HG02678 (cell line): ENCODE measurements around the gene AMOTL1.
"Not testable (repeated sequence)": the region's sequence is repeated elsewhere in the genome, so short reads cannot be mapped to it uniquely, and the experiment has no call there.

Source experiments
- ATAC-seq: cut with Tn5 transposase; IDR thresholded peaks from one replicate; pipeline ENCODE4 v1.9.1; 2021; ENCODE audit warnings: mild to moderate bottlenecking, moderate library complexity; ENCODE audit not compliant: unreplicated experiment

AMOTL1 gene

DNA sequence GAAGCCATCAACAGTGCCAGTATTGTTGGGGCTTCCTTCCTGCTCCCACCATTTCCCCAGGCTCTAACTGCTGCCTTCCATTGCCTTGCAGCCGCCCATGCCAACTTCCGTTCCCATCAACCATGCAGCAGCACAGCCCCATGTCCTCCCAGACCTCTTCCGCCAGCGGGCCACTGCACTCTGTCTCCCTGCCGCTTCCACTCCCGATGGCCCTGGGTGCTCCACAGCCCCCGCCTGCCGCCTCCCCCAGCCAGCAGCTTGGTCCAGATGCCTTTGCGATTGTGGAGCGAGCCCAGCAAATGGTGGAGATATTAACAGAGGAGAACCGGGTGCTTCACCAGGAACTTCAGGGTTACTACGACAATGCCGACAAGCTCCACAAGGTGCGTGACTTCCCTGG lies 53.3 kb downstream of the AMOTL1 start:
- ATAC-seq = no peak

DNA sequence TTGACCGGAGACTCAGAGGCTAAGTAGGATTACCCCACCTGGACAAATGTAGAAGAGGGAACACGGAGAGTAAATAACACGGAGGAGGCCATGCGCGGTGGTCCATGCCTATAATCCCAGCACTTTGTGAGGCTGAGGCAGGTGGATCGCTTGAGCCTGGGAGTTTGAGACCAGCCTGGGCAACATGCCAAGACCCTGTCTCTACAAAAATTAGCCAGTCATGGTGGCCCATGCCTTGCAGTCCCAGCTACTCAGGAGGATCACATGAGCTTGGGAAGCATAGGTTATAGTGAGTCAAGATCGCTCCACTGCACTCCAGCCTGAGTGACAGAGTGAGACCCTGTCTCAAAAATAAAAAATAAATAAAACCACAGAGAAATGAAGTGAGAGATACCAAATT lies 53.9 kb downstream of the AMOTL1 start:
- ATAC-seq = no peak

DNA sequence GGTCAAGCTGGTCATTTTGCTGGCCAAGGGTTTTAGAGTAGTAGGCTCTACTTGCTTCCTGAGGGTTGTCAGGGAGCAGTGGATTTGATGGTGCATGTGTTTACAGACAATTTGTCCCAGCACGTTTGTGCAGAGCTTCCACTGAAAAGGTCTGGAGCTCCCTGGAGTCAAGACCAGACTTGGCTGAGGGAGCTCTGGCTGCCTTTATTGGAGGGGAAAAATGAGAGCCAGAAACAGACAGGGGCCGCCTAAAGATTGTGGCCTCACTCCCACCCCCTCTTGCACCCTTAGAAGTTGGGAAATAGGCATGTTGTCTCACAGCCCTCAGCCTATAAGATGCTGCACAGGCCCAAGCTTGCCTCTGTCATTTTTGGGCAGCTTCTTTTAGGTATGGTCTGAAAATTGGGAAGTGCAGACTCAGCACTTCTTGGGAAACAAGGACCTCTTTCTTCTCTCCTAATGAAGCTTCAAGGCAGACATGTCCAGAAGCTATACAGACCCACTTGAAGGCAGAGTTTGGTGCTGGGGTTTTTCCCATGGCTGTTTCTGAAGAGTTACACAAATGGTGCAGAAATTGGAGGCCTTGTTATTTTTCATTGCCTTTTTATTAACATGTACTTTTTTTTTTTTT lies 55.1 kb downstream of the AMOTL1 start:
- ATAC-seq = no peak

DNA sequence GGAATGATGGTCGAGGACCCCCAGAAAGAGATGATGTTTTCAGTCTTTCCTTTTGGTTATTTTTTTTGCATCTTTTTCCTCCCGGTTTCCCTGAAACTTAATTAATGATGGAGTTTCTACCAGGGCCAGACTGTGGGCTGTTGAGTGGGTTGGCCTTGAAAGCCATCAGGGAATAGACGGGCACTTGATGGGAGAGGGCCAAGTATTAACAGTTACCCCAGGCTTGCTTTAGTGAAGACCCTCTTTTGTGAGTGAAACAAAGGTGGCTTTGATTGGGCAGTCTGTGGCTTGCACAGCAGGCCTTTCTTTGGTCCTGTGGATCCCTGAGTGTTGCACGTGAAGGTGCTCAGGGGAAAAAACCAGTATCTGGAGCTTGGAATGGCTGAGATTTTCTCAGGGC lies 56.9 kb downstream of the AMOTL1 start:
- ATAC-seq = no peak

DNA sequence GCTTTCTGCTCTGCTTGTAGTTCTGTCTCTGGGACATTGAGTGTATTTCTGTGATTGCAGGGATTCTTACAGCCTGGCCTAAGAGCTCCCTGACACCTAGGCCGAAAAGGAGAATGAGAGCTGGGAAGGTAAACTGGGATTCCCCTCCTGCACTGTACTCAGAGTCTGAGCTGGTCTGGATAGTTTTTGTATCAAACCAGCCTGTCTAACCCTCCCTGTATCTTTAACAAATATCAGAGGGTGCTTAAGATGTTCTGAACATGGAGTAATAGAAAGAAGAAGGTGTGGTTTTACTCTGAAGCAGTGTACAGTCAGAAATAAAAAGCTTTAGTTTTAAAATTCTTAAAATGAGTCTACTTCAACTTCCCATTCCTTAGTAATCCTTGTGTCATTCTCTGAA lies 57.3 kb downstream of the AMOTL1 start:
- ATAC-seq = no peak

DNA sequence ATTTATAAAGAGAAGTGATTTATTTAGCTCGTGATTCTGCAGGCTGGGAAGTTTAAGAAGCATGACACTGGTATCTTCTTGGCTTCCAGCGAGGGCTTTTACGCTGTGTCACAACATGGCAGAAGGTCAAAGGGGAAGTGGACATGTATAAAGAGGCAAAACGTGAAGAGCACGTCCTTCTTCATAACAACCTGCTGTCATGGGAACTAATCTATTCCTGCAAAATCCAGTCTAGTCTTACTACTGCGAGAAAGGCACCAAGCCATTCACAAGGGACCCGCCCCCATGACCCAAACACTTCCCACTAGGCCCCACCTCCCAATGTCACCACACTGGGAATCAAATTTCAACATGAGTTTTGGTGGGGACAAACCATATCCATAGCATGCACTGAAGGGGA lies 58.3 kb downstream of the AMOTL1 start:
- no peak for ATAC-seq

DNA sequence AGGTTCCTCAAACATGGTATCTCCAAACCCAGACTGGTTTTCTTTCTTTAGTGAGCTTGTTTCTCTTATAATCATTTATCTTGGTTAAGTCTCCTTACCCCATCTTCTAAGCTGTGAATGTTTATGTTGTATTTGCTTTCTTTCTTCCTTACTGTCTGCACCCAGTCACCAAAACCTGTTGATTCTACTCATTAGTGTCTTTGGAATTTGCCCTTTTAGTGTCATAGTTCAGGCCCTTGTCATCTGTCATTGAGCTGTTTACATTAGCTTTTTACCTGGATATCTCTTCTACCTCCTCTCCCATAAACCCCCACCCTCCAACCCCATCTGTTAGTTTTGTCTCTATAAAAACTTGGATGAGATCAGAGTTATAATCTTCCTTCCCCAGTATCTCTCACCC lies 59.9 kb downstream of the AMOTL1 start:
- no peak for ATAC-seq

DNA sequence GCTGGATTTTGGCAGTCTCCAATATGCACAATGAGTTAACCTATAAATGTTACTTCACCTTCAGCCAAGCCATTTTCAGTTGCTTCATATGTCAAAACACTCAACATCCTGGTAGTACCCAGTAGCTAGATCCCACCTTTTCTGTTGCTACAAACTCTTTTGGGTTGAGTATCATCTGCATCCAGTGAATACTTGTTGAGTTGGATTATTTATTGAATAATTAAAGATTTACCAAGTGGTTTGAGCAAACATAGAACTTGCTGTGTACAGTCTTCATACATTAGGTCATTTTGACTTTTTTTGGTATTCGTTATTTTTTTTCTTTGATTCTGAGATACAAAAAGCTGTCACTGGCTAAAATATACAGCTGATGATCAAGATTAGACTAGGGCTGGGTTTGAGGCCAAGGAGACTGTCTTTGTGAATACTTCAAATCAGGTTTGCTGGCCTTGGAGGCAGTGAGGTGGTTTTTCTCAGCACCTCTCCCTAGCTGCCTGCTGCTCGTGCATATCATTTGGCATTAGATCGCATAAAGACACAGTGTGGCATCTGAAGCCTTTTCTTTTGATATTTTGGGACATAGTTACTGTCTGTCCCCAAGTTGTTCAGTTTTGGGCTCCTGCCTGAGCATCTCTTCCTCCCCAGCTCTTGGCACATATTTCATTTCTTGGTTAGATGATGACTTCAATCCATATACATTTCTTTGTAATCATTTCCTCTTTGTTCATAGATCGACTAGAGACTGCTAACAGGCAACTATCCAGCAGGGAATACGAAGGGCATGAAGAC lies 62.8 kb downstream of the AMOTL1 start:
- ATAC-seq = no peak

DNA sequence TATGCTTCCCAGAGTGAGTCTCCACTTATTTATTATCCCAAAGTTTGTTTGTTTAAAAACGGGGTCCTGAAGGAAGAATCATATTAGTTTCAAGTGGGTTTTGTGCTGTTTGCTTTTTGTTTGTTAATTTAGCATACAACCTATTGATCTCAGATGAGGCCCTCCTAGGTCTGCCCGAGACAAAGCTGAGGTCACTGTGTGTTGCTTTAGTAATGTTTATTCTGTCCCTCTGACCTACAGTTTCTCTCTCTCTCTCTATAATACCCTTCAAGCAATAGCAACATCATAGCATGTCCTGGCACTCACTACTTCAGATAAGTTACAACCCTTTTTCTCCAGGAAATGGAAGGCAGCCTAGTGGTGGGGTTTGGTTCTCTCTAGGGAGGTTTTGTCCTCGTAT lies 63.4 kb downstream of the AMOTL1 start:
- ATAC-seq = no peak

DNA sequence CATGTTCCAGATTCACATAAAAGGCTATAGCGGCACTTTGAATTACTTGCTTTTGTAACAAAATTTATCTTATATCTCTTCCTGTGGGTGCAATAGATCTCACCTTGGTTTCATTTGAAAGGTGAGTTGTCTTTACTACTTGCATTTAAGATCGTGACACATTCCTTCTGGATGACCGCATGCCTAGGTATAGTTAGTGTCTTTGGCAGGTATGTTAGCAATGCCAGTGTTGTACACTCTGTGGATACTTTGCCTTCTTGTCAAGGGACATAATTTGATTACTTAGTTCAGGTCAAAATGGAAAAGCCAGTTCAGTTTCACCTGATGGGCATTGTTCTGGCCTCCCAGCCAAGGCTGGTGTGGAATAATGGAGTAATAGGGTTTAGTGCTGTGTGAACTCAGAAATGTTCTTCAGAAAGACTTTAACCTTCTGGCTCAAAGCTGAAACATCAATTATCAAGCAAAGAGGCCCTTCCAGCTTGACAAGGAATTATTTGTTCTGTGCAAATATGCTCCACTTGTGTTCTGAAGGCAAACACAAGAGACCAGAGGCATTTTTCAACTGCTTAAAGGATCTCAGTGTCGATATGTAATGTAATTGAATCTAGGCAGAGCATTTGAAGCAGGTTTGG lies 64.6 kb downstream of the AMOTL1 start:
- ATAC-seq = no peak

DNA sequence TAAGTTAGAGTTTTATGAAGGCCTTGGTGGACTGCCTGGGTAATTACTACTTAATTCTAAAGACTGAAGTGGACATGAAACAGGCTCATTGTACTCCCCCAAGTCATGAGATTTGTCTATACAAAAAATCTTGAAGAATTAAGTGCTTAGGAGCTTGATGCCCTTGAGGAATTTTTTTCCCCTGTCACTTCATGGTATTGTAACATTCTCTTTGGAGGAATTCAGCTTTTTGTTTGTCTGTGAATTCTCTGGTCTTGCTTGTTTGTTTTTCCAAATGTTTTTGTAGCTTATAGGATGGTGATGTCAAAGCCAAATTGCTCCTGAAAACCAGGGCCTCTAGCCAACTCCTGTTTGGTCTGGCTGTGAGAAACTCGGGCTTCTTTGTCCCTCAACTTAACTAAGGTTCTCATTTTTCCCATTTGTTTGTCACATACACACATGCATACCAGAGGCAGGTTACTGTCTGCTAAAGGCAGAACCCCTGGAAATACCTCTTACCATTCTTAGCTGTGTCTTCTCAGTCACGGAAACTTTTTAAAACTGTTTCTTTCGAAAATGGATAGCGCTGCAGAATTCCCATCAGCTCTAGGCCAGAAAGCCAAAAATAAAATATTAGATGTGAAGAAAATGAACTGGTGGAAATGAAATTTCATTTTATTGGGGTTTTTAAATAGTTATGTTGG lies 66.9 kb downstream of the AMOTL1 start:
- ATAC-seq = no peak

DNA sequence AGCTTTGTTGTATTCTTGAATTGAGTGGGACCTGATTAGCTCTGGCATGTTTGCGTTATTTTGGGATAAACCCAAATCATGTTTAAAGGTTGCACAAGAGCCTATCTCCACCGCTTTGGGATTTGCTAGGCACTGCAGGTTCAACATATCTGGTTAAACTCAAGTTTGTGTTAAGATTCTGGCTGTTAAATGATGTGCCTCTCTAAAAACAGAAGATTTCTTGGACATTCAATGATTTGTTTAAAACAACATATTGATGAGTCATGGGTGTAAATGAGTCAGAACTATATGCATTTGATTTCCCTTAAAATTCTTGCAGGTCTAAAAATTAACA lies 67.4 kb downstream of the AMOTL1 start:
- no peak for ATAC-seq

DNA sequence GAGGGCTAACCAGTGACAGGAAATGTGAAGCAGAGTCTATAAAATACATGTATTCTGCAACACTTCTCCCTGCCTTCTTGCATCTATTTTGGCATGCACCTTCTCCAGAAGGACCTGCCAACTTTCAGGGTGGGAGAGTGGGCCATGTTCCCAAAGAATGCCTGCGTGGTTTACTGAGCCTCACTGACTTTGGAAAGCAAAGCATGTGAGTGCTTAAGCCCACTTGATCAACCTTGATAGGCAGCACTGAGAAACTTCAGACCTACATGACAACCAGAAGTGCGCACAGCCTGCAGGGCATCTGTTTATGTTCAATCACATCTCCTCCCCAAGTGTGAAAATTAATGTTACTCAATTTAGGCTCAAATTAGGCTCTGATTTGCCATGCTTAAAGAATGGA lies 69.2 kb downstream of the AMOTL1 start:
- no peak for ATAC-seq

DNA sequence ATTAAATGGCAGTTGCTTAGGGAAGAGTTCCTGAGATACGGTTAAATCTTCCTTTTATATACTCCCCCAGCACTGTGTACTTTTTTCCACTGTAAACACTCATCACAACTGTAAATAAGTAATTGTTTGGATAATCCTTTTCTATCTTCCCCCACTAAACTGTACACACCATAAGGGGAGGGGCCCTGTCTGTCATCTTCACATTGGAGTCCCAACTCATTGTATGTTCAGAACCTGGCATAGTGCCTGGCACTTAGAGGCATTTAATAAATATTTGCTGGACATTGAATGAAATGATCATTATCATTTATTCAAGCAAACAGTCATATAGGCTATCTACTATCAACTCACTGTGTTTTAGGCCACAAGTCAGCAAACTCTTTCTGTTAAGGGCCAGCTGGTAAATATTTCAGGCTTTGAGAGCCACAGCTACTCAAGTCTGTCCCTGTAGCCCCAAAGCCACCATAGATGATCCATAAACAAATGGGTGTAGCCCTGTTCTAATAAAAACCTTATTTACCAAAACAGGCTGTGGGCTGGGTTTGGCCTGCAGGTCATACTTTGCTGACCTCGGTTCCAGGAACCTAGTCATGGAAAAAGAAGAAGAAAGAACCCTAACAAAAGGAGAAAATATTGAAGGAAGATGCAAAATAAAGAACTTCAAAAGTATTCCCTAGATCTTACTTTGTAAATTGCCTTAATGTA lies 70.0 kb downstream of the AMOTL1 start:
- no peak for ATAC-seq

DNA sequence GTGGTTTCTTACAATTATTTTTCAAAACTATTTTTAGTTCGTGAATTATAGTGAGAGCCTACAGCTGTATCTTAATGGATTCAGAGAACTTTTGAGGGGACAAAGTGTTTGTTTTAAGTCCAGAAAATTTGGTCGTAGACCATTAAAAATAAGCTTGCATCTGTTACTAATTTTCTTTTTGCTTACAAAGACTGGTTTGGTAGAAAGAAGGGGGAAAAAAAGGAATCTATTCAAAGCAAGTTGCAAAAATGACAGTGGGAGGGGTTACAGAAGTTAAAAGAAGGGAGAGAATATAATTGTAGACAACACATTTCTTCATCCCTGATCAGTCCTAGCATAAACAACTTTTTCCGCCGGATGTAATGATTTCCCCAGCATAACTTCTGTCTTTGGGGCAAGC lies 72.1 kb downstream of the AMOTL1 start:
- ATAC-seq = no peak

DNA sequence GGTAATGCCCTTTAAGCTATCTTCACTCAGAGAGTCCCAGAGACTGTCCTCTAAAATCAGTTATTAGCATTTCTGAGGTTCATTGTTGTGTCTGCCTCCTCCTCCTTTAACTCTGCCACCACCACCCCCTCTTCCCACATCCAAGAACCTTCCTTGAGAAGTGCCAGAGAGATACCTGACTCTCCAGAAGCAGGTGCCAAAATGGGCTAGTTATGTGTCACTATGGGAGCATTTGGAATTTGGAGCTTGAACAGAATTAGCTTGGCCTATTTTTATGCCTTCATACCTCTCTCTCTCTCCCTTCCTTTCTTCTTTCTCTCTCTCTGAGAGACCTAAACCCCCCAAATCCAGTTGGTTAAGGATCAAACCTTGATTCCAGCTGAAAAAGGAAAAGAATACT lies 75.9 kb downstream of the AMOTL1 start:
- no peak for ATAC-seq

DNA sequence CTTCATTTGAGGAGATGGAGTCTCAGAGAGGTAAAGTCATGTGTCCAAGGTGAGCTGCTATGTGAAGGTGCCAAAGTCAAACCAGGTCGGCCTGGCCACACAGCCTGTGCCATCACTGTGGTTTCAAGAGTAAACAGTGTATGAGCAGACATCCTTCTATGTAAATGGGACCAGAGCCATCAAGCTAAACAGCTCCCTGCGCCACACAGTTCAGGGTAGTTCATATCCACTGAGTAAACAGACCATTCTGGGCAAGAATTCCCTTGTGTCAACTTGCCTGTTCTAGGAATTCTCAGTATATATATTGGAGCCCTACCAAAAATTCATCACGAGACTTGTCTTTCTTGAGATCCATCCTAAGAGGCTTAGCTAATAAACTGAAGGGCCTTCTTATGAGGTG lies 77.5 kb downstream of the AMOTL1 start:
- ATAC-seq = no peak

DNA sequence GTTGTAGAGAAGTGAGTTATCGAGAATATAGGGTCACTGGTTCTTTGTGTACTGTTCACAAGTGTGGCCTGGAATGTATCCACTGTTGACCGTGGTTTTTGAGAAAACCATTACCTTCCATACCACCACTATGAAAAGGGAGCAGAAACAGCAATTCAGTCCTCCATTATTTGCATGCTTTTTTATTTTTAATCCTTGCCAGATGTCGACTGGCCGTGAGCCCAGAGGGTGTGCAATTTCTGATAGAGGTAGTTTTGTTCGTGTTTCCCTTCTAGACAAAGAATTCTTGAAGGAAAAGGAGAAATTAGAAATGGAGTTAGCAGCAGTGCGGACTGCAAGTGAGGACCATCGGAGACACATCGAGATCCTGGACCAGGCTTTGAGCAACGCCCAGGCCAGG lies 81.7 kb downstream of the AMOTL1 start:
- ATAC-seq = no peak

DNA sequence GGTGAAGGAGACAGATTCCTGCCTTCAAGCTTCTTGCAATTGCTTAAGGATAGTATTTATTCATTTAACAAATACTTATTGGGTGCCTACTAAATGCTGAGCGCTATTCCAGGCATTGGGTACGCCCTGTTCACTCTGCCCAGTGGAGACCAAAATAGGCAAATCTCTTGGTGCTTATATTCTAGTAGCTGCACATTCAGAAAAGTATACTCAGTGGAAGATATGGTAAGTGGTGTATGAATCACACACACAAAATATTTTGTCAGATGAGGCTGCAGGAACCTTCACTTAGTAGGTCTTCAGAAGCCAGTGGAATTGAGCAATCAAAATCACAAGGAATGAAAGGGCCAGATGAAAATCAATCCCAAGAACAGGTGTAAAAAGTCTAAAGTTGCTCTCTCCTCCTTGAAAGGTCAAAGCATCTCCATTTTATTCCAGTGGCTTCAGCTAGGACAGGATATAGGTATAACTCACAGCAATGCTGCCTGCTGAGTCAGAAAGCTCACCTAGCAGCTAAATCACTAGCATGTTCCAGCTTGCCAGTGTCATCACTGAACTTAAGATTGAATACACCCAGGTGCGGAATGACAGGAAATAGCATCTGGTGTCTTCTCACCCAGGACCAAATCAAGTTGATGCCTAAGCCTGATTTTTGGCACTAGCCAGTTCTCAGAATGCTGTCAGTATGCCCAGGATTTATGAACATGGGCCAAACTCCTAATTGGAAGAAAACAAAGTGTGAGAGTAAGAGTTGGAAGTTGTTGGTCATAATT lies 83.9 kb downstream of the AMOTL1 start:
- no peak for ATAC-seq

DNA sequence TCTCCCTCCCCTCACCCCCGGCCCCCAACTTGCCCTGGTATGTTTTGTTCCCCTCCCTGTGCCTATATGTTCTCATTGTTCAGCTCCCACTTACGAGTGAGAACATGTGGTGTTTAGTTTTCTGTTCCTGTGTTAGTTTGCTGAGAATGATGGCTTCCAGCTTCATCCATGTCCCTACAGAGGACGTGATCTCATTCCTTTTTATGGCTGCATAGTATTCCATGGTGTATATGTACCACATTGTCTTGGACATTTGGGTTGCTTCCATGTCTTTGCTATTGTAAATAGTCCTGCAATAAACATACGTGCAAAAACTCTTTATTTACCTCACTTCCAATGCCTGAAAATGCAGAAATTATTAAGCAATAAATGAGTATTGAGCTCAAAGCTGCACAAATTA lies 85.1 kb downstream of the AMOTL1 start:
- not testable (repeated sequence) for ATAC-seq

DNA sequence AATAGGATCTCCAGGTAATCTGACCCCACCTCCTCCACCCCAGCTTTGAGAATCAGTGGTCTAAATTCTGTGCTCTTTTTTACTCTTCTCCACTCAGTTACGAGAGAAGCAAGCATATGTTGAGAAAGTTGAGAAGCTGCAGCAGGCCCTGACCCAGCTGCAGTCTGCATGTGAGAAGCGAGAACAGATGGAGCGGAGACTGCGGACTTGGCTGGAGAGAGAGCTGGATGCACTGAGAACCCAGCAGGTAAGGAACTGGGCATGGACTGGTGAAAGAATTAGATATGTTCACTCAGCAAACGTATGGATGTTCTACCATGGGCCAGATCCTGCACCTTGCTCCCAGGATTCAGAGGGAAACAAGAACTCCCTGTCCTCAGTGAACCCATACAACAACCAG lies 85.7 kb downstream of the AMOTL1 start:
- ATAC-seq = no peak
